Colon (tissue), 2 donors: ENCODE measurements around the gene CLEC10A.

Source experiments
- FAIRE-seq: peaks from 2 replicates; lab custom pipeline; 2012; peaks lifted over from hg19 to GRCh38; lab: Jason Lieb, UNC
- donor health status: control.
- donor health status: control.

Gene CLEC10A

DNA sequence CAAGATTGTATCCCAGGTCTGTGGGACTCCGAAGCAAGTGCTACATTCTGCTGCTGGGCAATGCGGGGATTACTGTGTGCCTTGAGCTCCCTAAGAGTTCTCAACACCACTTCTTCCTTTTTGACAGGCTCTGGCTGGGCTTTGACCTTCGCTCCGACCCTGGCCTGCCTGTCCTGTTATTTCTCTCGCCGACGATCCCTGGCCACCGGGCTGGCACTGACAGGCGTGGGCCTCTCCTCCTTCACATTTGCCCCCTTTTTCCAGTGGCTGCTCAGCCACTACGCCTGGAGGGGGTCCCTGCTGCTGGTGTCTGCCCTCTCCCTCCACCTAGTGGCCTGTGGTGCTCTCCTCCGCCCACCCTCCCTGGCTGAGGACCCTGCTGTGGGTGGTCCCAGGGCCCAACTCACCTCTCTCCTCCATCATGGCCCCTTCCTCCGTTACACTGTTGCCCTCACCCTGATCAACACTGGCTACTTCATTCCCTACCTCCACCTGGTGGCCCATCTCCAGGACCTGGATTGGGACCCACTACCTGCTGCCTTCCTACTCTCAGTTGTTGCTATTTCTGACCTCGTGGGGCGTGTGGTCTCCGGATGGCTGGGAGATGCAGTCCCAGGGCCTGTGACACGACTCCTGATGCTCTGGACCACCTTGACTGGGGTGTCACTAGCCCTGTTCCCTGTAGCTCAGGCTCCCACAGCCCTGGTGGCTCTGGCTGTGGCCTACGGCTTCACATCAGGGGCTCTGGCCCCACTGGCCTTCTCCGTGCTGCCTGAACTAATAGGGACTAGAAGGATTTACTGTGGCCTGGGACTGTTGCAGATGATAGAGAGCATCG, 41.8 kb downstream of the CLEC10A start:
- FAIRE-seq, result no peak

DNA sequence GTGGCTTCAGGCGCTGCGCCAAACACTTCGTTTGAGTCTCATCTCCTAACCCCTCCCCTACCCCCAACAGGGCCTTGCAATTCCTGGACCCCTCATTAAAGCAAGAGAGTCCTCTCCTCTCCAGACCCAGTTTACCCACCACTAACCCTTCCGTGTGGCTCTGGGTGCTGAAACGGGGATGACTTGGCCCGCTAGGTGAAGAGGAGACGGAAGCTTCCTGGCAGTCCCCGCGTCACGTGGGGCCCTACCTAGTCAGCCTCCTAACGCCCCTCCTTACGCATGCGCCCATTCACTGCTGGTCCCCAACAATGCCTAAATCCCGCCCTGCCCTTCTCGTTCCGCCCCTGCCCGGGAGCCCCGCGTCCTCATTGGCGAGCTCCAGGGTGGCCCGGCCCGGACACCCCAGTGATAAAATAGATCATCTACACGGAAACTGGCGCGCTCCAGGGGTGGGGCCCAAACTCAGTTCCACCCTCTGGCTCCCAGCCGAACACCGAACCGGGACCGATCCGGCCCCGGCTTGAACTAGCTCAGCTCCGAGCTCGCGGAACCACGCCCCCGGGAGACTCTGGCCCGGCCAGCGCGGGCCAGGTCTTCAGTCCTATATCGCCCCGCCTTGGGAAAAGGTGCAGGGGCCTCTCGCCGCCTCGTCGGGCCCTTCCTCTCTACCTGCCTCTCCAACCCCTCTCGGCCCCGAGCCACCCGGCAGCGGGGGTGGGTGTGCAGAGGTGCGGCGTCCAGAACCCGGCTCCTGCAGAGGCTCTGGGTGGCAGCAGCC, 44.3 kb downstream of the CLEC10A start, which contains the start of gene SLC16A13:
Gene SLC16A13 (plus strand): TSS at position 425 of the 778 bp plus-strand sequence. CDS start 368 bp downstream, outside the sequence.
- peak; percentile 5 for FAIRE-seq

DNA sequence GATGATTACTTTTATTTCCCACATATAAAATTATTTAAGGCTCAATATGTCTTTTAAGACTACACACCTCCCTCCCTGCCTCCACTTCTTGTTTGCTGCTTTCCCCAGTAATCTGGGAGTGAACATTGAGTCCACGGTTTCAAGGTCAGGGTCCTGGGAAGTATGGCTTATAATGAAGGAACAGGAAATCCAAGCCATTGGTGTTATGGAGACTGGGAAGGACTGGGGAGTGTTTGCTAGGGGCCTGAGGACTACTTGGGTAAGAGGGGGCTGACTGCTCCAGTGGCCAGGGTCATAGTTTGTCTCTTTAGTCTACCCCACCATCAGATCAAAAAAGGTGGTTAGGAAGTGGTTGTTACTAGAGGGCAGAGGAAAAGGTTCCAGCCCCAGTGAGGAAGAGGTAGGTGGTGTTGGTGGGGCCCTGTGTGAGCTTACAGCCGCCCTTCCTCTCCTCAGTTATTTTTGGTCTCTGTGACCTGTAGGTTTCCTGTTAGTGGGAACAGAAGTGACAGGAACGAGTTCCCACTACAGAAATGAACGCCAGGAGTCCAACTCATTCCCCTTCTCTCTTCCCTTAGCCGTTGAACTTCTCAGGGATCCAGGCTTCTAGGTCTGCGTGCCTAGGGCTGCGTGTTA, 45.0 kb downstream of the CLEC10A start:
- FAIRE-seq, result no peak

DNA sequence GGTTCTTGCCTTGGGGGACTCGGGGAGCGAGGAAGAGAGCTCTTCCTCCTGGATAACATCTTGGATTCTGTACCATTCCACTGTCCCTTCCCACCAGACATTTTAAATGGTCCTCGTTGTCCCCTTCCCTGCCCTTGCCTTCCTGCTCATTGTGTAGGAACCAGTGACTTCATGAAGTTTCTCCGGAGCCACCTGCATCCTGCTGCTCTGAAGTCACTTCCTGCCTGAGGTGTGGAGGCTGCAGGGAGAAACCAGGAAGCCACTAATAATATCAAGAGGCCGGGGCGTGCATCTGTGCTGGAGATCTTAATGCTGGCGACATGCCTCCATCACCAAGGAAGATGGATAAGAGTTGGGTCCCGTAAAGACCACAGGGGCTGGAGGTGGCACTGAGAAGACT, 50.4 kb downstream of the CLEC10A start:
- no peak for FAIRE-seq

DNA sequence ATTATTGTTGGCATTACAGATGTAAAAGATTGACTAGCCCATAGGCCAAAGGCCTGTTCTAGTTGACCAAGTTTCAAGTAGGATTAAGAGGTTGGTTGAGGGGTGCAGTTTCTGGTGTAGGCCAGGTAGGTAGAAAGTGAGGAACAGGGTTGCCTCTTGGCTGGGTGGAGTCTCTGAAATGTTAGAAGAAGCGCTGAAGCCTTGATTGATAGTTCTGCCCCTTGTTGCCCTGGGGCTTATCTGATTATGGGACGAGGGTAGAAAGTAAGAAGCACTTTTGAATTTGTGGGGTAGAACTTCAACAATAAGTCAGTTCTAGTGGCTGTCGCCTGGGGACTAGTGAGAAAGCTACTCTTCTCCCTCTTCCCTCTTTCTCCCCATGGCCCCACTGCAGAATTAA, 51.0 kb downstream of the CLEC10A start:
- FAIRE-seq, result no peak

DNA sequence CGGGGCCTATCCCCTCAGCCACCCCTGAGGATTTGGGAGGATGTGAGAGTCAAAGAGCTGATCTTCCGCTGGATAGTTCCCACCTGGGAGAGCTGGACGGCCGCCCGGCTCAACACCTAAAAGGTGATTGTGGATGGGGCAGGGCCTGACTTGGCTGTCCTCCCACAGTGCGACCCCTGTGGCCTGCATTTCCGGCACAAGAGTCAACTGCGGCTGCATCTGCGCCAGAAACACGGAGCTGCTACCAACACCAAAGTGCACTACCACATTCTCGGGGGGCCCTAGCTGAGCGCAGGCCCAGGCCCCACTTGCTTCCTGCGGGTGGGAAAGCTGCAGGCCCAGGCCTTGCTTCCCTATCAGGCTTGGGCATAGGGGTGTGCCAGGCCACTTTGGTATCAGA, 52.7 kb downstream of the CLEC10A start:
- FAIRE-seq, result no peak

DNA sequence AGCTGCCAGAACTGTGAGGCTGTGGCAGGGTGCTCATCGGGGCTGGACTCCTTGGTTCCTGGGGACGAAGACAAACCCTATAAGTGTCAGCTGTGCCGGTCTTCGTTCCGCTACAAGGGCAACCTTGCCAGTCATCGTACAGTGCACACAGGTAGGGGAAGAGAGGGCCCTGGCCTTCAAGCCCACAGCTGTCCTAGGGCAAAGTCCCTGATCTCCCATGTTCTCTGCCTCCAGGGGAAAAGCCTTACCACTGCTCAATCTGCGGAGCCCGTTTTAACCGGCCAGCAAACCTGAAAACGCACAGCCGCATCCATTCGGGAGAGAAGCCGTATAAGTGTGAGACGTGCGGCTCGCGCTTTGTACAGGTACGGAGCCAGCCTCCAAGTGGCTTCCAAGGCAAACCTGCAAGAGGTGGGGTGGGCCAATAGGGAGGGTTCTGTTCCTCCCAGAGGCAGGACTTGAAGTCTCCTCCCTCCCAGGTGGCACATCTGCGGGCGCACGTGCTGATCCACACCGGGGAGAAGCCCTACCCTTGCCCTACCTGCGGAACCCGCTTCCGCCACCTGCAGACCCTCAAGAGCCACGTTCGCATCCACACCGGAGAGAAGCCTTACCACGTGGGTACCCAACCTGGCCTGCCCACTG, 53.5 kb downstream of the CLEC10A start:
- no peak for FAIRE-seq

DNA sequence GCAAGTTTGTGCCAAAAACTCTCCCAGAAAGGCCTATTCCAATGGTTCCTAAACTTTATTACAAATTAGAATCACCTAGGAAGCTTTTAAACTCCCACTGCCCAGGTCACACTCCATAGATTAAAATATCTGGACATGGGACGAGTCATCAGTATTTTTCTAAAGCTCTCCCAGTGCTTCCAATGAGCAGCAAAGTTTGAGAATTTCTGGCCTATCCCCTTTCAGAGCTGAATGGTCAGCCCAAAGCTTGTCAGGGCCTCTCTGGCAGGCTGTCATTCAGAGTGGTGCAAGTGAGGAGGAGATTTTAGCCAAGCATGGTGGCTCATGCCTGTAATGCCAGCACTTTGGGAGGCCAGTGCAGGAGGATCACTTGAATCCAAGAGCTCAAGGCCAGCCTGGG, 54.8 kb downstream of the CLEC10A start:
- no peak for FAIRE-seq
